HG03520 (cell line): ENCODE results near the gene TULP3.

Experiments used
- ATAC-seq: cut with Tn5 transposase; IDR thresholded peaks from one replicate; pipeline ENCODE4 v1.9.1; 2021; ENCODE audit warnings: mild to moderate bottlenecking, moderate library complexity; ENCODE audit not compliant: unreplicated experiment

TULP3 gene

GRCh38 chr12:2877047-2877952, 13.4 kb upstream of the TULP3 start, which contains the start of the genes FOXM1 and RHNO1:
Gene FOXM1, minus strand, starts transcription at chr12:2877174. Its CDS starts 2,696 bp downstream, at chr12:2874478.
Gene RHNO1, plus strand, starts transcription at chr12:2877223. Its CDS starts 8,144 bp downstream, at chr12:2885367.
- peak; percentile 73 for ATAC-seq

- no peak for ATAC-seq
These were observed 12.5 kb upstream of the TULP3 start for GRCh38 chr12:2877953-2878732.

GRCh38 chr12:2879853-2880252, 10.8 kb upstream of the TULP3 start:
- ATAC-seq: no peak

- no peak for ATAC-seq
These were observed 5.9 kb upstream of the TULP3 start for GRCh38 chr12:2884810-2885209.

GRCh38 chr12:2886768-2887450, 3.8 kb upstream of the TULP3 start:
- ATAC-seq: no peak

- ATAC-seq: no peak
These were observed 697 bp upstream of the TULP3 start for GRCh38 chr12:2890001-2890387.

- peak; percentile 9 for ATAC-seq
These were observed 756 bp downstream of the TULP3 start for GRCh38 chr12:2891240-2892053.

- no peak for ATAC-seq
These were observed 1.6 kb downstream of the TULP3 start for GRCh38 chr12:2892246-2892645.

- no peak for ATAC-seq
These were observed 2.3 kb downstream of the TULP3 start for GRCh38 chr12:2893007-2893406.

- ATAC-seq: no peak
These were observed 4.4 kb downstream of the TULP3 start for GRCh38 chr12:2895051-2895451.

GRCh38 chr12:2895511-2895910, 4.8 kb downstream of the TULP3 start:
- ATAC-seq: no peak

GRCh38 chr12:2897418-2897817, 6.7 kb downstream of the TULP3 start:
- ATAC-seq: no peak

GRCh38 chr12:2900642-2901041, 10.0 kb downstream of the TULP3 start:
- no peak for ATAC-seq

- ATAC-seq: no peak
These were observed 11.7 kb downstream of the TULP3 start for GRCh38 chr12:2902272-2902880.

- ATAC-seq: no peak
These were observed 13.6 kb downstream of the TULP3 start for GRCh38 chr12:2904260-2904659.

GRCh38 chr12:2912216-2912575, 21.5 kb downstream of the TULP3 start:
- no peak for ATAC-seq

GRCh38 chr12:2919249-2919648, 28.6 kb downstream of the TULP3 start:
- ATAC-seq: no peak

GRCh38 chr12:2922329-2922728, 31.6 kb downstream of the TULP3 start:
- no peak for ATAC-seq

- ATAC-seq: no peak
These were observed 32.4 kb downstream of the TULP3 start for GRCh38 chr12:2923057-2923456.

- ATAC-seq: no peak
These were observed 33.3 kb downstream of the TULP3 start for GRCh38 chr12:2924019-2924418.
